ENCODE measurements around the gene HMBS. TPM values are rescaled to one million over a fixed set of nuclear protein-coding genes. Genes with fewer than 3 reads are reported as not detected.
"Not testable (repeated sequence)": the region's sequence is repeated elsewhere in the genome, so short reads cannot be mapped to it uniquely, and the experiment has no call there.

HMBS gene
- 14.3 and 17.1 TPM in 2 replicates for total RNA-seq (2014; rRNA removed; shearing (Covaris generic))

- DNase-seq (ENCODE audit: low read depth): peak; percentile 95
Observed at GRCh38 chr11:119084663-119085436, at the start of gene HMBS. TSS of gene HMBS (plus strand) at chr11:119084881. CDS start at chr11:119085034, 153 bp downstream.

GRCh38 chr11:119038884-119039283 lies 45.8 kb upstream of the HMBS start:
- no peak for DNase-seq (ENCODE audit: low read depth)

- DNase-seq (ENCODE audit: low read depth): not testable (repeated sequence)
Observed at GRCh38 chr11:119039471-119039870, 45.2 kb upstream of the HMBS start.

GRCh38 chr11:119041821-119042514 lies 42.7 kb upstream of the HMBS start:
- peak; percentile 43 for DNase-seq (ENCODE audit: low read depth)

- no peak for DNase-seq (ENCODE audit: low read depth)
Observed at GRCh38 chr11:119042927-119043326, 41.8 kb upstream of the HMBS start.

- no peak for DNase-seq (ENCODE audit: low read depth)
Observed at GRCh38 chr11:119044708-119045107, 40.0 kb upstream of the HMBS start.

- DNase-seq (ENCODE audit: low read depth): no peak
Observed at GRCh38 chr11:119046489-119046888, 38.2 kb upstream of the HMBS start.

GRCh38 chr11:119047205-119047604 lies 37.5 kb upstream of the HMBS start:
- DNase-seq (ENCODE audit: low read depth): no peak

- no peak for DNase-seq (ENCODE audit: low read depth)
Observed at GRCh38 chr11:119048644-119049043, 36.0 kb upstream of the HMBS start.

- no peak for DNase-seq (ENCODE audit: low read depth)
Observed at GRCh38 chr11:119049081-119049480, 35.6 kb upstream of the HMBS start.

- DNase-seq (ENCODE audit: low read depth): no peak
Observed at GRCh38 chr11:119051440-119052162, 33.1 kb upstream of the HMBS start.

- no peak for DNase-seq (ENCODE audit: low read depth)
Observed at GRCh38 chr11:119052163-119052814, 32.4 kb upstream of the HMBS start.

- no peak for DNase-seq (ENCODE audit: low read depth)
Observed at GRCh38 chr11:119054418-119054817, 30.3 kb upstream of the HMBS start.

GRCh38 chr11:119055901-119056300 lies 28.8 kb upstream of the HMBS start:
- DNase-seq (ENCODE audit: low read depth): peak; percentile 57

- DNase-seq (ENCODE audit: low read depth): no peak
Observed at GRCh38 chr11:119056421-119056999, 28.2 kb upstream of the HMBS start.

GRCh38 chr11:119057000-119057769 lies 27.5 kb upstream of the HMBS start, which contains the start of gene HYOU1:
TSS of gene HYOU1 (minus strand) at chr11:119057205. CDS start at chr11:119056160, 1,045 bp downstream.
- peak; percentile 96 for DNase-seq (ENCODE audit: low read depth)

- not testable (repeated sequence) for DNase-seq (ENCODE audit: low read depth)
Observed at GRCh38 chr11:119059128-119059527, 25.6 kb upstream of the HMBS start.

- no peak for DNase-seq (ENCODE audit: low read depth)
Observed at GRCh38 chr11:119061256-119061655, 23.4 kb upstream of the HMBS start.

- DNase-seq (ENCODE audit: low read depth): peak; percentile 47
Observed at GRCh38 chr11:119062779-119063178, 21.9 kb upstream of the HMBS start.

GRCh38 chr11:119065369-119065768 lies 19.3 kb upstream of the HMBS start:
- peak; percentile 48 for DNase-seq (ENCODE audit: low read depth)

All from RPMI7951 (cell line).